Uterus (tissue), 4 donors: ENCODE data around the gene LIPH. TPM values are rescaled to one million over a fixed set of nuclear protein-coding genes. Genes with fewer than 3 reads are reported as not detected.
"Not testable (repeated sequence)": the region's sequence is repeated elsewhere in the genome, so short reads cannot be mapped to it uniquely, and the experiment has no call there.

Experiments
- DNase-seq, 2 donors: peaks; one replicate each; pipeline ENCODE4 v3.0.0-alpha.2; 2019 to 2020
- H3K27ac ChIP-seq, 2 donors: fragments of 200-600 bp; sonication (generic); 1 replicate in 1 of 2; 2 replicates in 1 of 2; pipeline ENCODE4 v1.5.1; 2016 to 2018
- H3K27me3 ChIP-seq, 2 donors: fragments of 200-600 bp; sonication (generic); one replicate each; pipeline ENCODE4 v1.5.1; 2018 to 2019; ENCODE audit warnings: control low read depth in 1 of 2
- H3K36me3 ChIP-seq, 2 donors: fragments of 200-600 bp; sonication (generic); one replicate each; pipeline ENCODE4 v1.5.1; 2019; ENCODE audit warnings: control low read depth in 1 of 2
- H3K4me1 ChIP-seq, 2 donors: fragments of 200-600 bp; sonication (generic); one replicate each; pipeline ENCODE4 v1.5.1; 2018 to 2019; ENCODE audit warnings: control low read depth in 1 of 2
- H3K4me3 ChIP-seq, 2 donors: fragments of 200-600 bp; sonication (generic); 1 replicate in 1 of 2; 2 replicates in 1 of 2; pipeline ENCODE4 v1.5.1; 2018 to 2019; ENCODE audit warnings: mild to moderate bottlenecking in 1 of 2
- H3K9me3 ChIP-seq, 2 donors: fragments of 200-600 bp; sonication (generic); one replicate each; pipeline ENCODE4 v1.5.1; 2019; ENCODE audit warnings: control low read depth in 1 of 2
- CTCF ChIP-seq, 4 experiments: fragments of 200-600 bp in 2 of 4; fragments of 450-650 bp in 2 of 4; sonication (generic) in 2 of 4; IDR thresholded peaks; one replicate each; pipeline ENCODE4 v1.5.1; 2016 to 2019; ENCODE audit warnings: antibody characterized with exemption in 4 of 4, mild to moderate bottlenecking in 2 of 4, moderate library complexity in 1 of 4
- POLR2A ChIP-seq, 2 donors: fragments of 450-650 bp; IDR thresholded peaks; one replicate each; pipeline ENCODE4 v1.6.1; 2016; ENCODE audit warnings: antibody characterized with exemption in 2 of 2, mild to moderate bottlenecking in 1 of 2, moderate library complexity in 1 of 2
- intact Hi-C: fragments of 100-400 bp; cut with DNase I; formaldehyde crosslinking; loops from one replicate; pipeline ENCODE4 v1.15.1; 2023; ENCODE audit warnings: low total_unique reads
- total RNA-seq, 4 donors: library from RNA; depleted of rRNA in 3 of 4; stranded (reverse); fragments of >200 nt in 3 of 4; gene quantifications; one replicate each; pipeline versions ENCODE4 v1.1.0 to v1.2.4, GENCODE V29; 2014 to 2023
- donor health status: DM: yes; HTN: yes; CAD: no.

The LIPH gene
- total RNA-seq, 4 donors from 2014 or later, result 0.07 TPM; not detected in 3

- DNase-seq, H3K36me3 ChIP-seq: not testable (repeated sequence)
- peak in 3 of 4 experiments; percentile 23 to 31 (median 30) for TF ChIP-seq CTCF (IDR thresholded peaks at IDR 0.05)
These were observed 22.9 kb upstream of the LIPH start for GRCh38 chr3:185575108-185575869.

GRCh38 chr3:185572183-185572582 lies 19.8 kb upstream of the LIPH start:
- H3K9me3 ChIP-seq, result no peaks in the 10 kb centered on the region
- no peaks in the 10 kb centered on the region for H3K36me3 ChIP-seq
- H3K27ac ChIP-seq, result no peak overlapping the region
- intact Hi-C loops, result no loop called here
- no peak overlapping the region for H3K4me3 ChIP-seq
- H3K27me3 ChIP-seq, result no peaks in the 10 kb centered on the region
- TF ChIP-seq POLR2A (IDR thresholded peaks at IDR 0.05), result no peak
- TF ChIP-seq CTCF (IDR thresholded peaks at IDR 0.05), result no peak
- no peak for DNase-seq
- H3K4me1 ChIP-seq, result no peaks in the 10 kb centered on the region

More at GRCh38 chr3:185575108-185575869, 22.9 kb upstream of the LIPH start:
- H3K9me3 ChIP-seq, H3K27ac ChIP-seq, H3K4me3 ChIP-seq, H3K4me1 ChIP-seq, H3K27me3 ChIP-seq, intact Hi-C loops: not testable (repeated sequence)

- DNase-seq, result no peak
- no peaks in the 10 kb centered on the region for H3K36me3 ChIP-seq
- H3K4me1 ChIP-seq, result no peaks in the 10 kb centered on the region
- intact Hi-C loops, result no loop called here
- H3K27me3 ChIP-seq, result peaks cover 0 to 3% of the 10 kb centered on the region in 2 donors
- H3K4me3 ChIP-seq, result no peak overlapping the region
- no peaks in the 10 kb centered on the region for H3K9me3 ChIP-seq
- no peak for TF ChIP-seq POLR2A (IDR thresholded peaks at IDR 0.05)
- no peak for TF ChIP-seq CTCF (IDR thresholded peaks at IDR 0.05)
- no peak overlapping the region for H3K27ac ChIP-seq
These were observed 9.6 kb upstream of the LIPH start for GRCh38 chr3:185561958-185562357.

GRCh38 chr3:185561374-185561943 lies 9.1 kb upstream of the LIPH start:
- Histone ChIP-seq H3K9me3 (no peaks in the 10 kb centered on the region), H3K36me3 (no peaks in the 10 kb centered on the region), H3K27ac (no peak overlapping the region), H3K4me3 (no peak overlapping the region), H3K4me1 (no peaks in the 10 kb centered on the region), H3K27me3 (peaks cover 0 to 3% of the 10 kb centered on the region in 2 donors)
- intact Hi-C loops, result no loop called here
- TF ChIP-seq CTCF (IDR thresholded peaks at IDR 0.05), result no peak
- no peak for TF ChIP-seq POLR2A (IDR thresholded peaks at IDR 0.05)
- no peak for DNase-seq

GRCh38 chr3:185560676-185561075 lies 8.3 kb upstream of the LIPH start:
- no peak for DNase-seq
- H3K27ac ChIP-seq, result no peak overlapping the region
- H3K4me1 ChIP-seq, result no peaks in the 10 kb centered on the region
- peaks cover 0 to 3% of the 10 kb centered on the region in 2 donors for H3K27me3 ChIP-seq
- H3K36me3 ChIP-seq, result no peaks in the 10 kb centered on the region
- H3K4me3 ChIP-seq, result no peak overlapping the region
- intact Hi-C loops, result no loop called here
- no peak for TF ChIP-seq CTCF (IDR thresholded peaks at IDR 0.05)
- no peaks in the 10 kb centered on the region for H3K9me3 ChIP-seq
